NCI-H748 (cell line): Measurements from ENCODE around the gene MAPK8IP3.

Source experiments
- DNase-seq: peaks from one replicate; lab custom pipeline; 2025; ENCODE audit not compliant: unreplicated experiment; lab: John Stamatoyannopoulos, UW

MAPK8IP3 gene

DNA sequence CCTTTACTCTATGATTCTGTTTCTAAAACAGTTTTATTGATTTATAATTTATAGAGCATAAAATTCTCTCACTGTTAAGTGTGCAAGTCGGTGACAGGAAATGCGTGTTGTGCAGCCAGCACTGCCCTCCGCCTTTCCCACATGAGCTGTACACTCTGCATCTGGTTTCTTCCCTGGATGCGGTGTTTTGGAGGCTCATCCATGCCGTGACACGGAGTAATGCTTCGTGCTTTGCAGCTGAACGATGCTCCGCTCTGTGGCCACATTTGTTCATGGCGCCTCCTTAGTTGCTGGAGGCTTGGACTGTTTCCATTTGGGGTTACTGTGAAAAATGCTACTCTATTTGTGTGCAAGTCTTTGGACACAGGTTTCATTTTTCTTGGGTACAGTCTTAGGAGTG is 94.7 kb downstream of the MAPK8IP3 start:
- DNase-seq: no peak

DNA sequence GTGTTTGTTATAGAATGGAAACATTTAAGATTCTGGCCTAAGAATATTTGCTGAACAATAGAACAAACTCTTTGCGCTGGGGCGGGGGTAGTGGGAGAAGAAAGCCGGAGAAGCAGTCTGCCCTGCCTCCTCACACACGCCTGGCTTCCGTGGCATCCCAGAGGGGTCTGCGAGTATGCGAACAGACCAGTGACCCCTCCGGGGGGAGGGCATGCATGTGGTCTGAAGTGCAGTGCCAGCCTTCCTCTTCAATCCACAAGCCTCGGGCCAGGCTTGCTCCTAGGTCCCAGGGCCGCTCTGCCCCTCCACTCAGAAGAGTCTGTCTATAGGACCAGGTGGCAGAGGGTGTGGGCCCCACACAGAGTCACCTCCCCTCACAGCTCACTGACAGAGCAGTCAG is 101.6 kb downstream of the MAPK8IP3 start:
- no peak for DNase-seq

DNA sequence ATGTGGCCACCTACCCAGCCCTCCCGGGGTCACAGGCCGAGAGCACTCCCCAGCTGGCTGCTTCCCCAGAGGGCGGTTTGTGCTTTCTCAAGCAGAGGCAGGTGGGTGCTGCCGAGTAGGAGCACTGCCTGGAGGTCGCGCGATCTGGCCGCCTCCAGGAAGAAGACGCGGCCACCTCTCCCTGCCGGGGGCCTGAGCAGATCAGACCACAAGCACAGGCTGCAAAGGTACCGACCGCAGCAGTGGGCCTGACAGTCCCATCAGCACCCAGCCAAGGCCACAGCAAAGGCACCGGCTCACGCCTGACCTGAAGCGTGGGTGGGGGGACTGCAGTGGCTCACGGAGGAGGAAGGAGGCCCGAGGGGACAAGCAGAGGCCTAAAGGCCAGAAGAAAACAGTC is 102.7 kb downstream of the MAPK8IP3 start:
- no peak for DNase-seq

DNA sequence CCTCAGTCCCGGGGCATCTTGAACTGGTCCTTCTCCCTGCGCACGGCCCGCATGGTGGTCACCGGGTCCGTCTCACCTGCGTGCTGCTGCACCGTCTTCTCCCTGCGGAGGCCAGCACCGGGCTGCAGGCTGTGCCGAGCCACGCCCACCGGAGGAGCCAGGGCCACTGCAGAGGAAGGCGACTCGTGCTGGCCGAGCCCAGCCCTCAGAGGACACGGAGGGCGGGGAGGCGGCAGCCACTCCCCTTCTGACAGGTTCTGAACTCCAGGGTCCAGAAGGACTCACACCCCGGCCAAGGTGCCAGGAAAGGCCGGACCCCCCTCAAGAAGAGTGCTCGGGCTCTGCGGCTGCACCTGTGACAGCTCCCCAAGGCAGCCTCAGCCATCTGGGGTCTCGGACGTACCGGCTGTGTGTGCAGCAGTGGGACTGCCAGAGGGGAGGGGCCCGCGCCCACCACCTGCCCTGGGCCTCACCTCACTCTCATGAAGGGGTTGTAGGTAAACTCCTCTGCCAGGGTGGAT is 103.3 kb downstream of the MAPK8IP3 start:
- DNase-seq: no peak

DNA sequence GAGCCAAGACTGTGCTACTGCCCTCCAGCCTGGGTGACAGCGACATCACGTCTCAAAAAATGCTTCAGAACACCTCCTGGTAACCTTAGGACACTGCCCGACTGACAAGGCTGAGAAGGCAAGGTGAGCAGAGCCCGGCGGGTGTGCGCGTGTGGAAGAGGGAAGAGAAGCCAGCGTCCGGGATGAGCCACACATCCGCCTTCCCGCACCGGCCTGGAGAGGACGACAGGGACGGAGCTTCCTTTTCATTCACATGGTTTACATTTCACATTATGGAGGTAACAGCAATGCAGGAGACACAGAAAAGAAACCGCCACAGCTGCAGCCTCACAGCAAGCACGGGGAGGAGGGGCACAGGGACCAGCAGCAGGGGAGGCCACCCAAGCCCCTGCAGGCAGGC is 104.1 kb downstream of the MAPK8IP3 start:
- no peak for DNase-seq

DNA sequence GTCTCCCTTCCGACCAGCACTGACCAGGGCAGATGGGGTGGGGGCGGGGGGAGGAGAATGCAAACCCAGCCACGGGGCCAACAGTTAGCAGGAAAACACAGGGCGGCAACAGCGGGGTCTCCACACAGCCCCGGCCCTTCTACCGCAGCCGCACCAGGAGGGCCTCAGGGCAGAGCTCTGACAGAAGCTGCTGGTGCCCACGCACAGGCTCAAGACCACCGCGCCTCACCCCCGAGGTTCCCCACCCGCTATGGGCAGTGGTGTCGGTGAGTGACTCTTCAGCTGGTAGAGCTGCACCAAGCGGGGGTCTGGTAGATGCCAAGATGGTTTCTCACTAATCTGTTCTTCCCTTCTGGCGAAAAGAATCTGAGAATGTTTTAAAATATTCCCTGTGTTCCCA is 104.5 kb downstream of the MAPK8IP3 start:
- DNase-seq: no peak

DNA sequence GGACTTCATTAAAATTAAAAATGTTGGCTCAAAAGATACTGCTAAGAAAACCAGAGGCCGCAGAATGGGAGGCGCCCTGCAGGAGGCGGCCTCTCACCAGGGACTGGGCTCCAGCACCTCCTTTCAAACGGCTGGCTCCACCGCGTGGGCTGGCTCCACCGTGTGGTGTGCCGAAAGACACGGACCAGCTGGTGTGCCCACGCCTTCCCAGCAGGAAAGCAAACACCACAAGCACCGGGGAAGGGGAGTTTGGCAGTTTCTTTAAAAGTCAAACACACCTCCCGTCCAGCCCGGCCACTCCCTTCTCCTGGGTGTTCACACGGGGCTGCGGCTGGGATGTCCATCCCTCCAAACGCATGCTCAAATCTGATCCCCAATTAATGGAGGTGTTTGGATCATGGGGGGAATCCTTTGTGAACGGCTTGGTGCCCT is 106.8 kb downstream of the MAPK8IP3 start:
- peak; percentile 77 for DNase-seq

DNA sequence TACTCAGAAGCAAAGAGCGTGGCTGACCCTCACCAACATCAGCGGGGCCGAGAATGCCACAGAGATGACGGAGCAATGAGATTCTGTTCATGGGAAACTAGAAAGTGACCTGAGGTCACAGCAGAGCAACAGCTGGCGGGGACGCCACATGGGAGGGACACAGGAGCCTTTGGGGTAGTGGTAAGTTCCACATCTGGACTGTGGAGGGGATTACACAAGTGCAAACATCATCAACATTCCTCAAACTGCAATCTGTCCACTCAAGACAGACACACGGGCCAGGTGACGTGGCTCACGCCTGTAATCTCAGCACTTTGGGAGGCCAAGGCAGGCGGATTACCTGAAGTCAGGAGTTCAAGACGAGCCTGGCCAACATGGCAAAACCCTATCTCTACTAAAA is 109.5 kb downstream of the MAPK8IP3 start:
- DNase-seq: no peak

DNA sequence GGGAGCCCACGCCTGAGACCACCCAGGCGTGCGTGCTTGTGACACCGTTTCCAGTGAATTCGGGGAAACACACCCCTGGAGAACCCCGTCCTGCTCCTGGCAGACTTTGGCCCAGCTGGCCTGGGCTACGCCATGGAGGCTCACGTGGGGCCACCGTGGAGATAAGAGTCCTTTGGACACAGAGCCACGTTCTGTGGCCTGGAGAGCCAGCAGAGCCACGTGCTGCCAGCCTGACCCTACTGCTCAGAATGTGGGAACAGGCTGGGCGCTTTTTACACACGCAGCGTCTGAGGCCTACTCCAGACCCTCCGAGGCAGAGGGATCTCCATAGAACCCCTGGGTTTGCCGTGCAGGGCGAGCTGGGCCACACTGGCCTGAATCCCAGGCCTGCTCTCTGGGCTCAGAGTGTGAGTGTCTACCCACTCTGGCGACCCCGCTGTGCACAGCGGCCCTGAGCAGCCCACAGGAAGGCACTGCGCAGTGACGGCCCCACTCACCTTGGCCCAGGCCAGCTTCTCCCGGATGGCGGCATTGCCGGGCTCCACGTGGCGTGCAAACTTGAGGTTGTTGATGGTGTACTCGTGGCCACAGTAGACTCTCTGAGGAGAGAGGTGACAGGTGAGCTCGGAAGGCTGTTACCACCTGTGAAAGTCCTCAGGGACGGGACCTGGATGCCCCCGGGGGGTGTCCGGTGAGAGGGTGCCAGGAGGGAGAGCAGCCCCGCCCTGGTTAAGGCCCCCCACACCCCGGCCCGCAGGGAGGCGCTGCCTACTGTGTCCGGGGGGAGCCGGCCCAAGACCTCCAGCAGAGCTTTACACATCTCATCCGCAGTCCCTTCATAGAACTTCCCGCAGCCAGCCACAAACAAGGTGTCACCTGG is 110.6 kb downstream of the MAPK8IP3 start:
- DNase-seq: no peak

DNA sequence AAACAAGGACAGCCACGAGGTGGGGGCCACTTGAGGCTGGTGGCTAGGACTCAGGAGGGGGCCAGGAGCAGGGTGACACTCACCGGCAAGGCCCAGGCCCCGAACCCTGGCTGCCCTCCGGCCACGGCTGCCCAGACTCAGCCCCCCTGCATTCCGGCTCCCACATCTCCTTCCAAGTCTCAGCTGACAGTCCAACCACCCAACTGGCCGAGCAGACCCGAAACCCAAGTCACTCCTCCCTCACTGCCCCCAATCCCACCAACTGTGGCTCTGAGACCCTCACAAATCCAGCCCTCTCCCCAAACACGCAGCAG is 111.2 kb downstream of the MAPK8IP3 start:
- DNase-seq: no peak

DNA sequence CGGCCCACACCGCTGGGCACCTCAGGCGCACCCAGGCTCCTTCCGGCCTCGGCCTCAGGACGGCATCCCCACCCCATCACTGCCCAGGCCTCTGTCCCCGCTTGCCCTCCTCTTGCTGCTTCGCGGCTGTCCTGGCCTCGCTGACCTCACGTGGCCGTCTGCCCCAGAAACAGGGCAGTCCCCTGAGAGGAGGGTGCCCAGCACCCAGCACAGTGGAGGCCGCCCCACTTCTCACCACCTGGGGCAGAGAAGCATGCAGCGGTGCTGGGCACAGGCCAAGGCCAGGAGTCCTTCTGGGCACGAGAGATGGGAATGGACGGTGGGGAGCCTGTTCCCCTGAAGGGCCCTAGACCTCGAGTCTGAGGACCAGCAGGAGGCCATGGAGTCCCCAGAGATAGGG is 111.7 kb downstream of the MAPK8IP3 start:
- DNase-seq: no peak

DNA sequence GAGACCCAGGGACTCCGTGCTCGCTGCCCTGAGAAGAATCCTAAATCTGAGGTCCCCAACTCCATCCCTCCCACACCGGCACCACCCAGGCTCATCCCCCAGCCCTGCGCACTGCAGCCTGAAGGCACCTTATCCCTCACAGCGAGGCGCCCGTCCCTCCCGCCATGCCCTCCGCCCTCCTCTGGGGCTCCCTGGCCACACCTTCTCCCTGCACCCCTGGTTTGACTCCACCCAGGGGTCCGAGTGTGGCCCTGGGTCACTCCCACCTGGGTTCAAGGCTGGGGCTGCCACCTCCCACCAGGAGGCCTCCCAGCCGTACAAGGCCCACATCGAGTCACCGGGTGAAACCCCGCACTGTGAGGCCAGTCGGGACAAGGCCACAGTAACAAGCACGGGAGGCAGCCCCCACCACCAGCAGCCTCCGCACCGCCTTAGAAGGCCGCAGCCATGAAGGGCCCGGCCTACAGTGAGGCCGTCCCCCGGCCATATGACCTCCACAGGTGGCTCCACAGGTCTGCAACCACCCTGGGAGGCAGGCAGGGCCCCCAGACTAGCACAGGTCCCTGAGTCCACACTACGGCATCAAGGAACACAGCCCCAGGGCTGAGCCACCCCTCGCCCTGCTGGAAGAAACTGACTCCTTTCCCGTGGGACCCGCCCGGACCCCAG is 112.3 kb downstream of the MAPK8IP3 start:
- no peak for DNase-seq

DNA sequence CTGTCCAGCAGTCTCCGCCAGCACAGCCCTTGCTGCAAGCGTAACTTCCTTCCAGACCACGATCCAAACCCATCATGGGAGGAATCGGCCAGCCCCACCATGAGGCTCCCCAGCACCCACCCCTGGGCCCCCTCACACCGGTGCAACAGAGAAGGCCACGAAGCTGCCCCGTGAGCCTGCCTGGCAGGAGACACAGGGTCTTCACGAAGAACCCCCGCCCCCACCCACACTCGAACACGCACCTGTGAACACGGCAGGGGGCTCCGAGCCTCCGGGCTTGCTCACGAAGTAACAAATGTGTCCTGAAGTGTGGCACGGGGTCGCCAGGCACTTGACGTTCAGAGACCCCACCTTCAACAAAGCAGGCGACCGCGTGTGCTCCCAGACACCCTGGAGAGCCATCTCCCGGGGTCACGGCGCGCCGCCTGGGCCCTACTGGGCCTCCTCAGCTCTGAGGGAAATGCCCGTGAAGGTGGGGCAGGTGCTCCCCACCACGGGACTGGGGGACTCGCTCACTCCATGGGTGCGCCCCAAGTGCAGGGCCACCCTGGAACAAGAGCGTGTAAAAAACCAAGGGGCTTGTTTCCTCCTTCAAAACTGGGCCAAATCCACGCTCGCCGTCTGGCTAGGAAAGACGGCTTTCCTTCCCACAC is 113.0 kb downstream of the MAPK8IP3 start:
- no peak for DNase-seq

DNA sequence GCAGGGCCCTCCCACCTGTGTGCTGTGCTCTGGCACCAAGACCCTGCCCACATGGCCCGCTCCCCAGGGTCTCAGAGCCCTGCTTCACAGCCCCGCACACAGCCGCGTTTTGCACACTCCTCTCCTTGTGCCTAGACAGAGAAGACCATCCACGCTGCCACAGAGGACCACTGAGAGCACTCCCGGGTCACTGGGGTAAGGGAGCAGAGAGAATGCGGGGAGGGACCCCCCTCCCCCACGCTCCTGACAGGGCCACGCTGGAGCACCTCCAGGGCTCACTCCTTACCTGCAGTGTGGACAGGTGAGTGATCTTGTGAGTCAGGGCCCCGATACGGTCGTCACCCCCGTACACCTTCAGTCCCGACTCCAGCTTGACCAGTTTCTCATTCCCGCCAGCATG is 113.6 kb downstream of the MAPK8IP3 start:
- DNase-seq: no peak
